HEK293T (cell line): Measurements from ENCODE around the gene APBA1.

Experiments used
- FOXK2 ChIP-seq: fragments of 450-650 bp; IDR thresholded peaks from 2 replicates; pipeline ENCODE4 v1.6.1; 2016; ENCODE audit warnings: mild to moderate bottlenecking
- FOXM1 ChIP-seq: fragments of 450-650 bp; IDR thresholded peaks from 2 replicates; pipeline ENCODE4 v1.6.1; 2017; ENCODE audit warnings: mild to moderate bottlenecking, borderline replicate concordance
- HDGF ChIP-seq: fragments of 450-650 bp; IDR thresholded peaks from 2 replicates; pipeline ENCODE4 v1.6.1; 2017; ENCODE audit warnings: antibody characterized with exemption, borderline replicate concordance
- PKNOX1 ChIP-seq: fragments of 450-650 bp; IDR thresholded peaks from 2 replicates; pipeline ENCODE4 v1.6.1; 2016
- SP1 ChIP-seq: fragments of 450-650 bp; IDR thresholded peaks from 2 replicates; pipeline ENCODE4 v1.6.1; 2017
- TARDBP ChIP-seq: fragments of 450-650 bp; IDR thresholded peaks from 2 replicates; pipeline ENCODE4 v1.6.1; 2016
- ZNF384 ChIP-seq: fragments of 450-650 bp; IDR thresholded peaks from 2 replicates; pipeline ENCODE4 v1.6.1; 2016

- no peak for TF ChIP-seq ZNF384
- TF ChIP-seq TARDBP: no peak
- no peak for TF ChIP-seq PKNOX1
- TF ChIP-seq HDGF: no peak
- no peak for TF ChIP-seq FOXK2
- no peak for TF ChIP-seq SP1
- no peak for TF ChIP-seq FOXM1
These were observed 50.3 kb downstream of the APBA1 start for GRCh38 chr9:69621730-69622460.
